A673 (cell line): ENCODE results near the gene MEGF11.

Experiments used
- EZH2 ChIP-seq: fragments of 200-600 bp; sonication (generic); IDR thresholded peaks from 2 replicates; pipeline ENCODE4 v1.6.1; 2017; ENCODE audit warnings: borderline replicate concordance, low read depth, mild to moderate bottlenecking, mixed read lengths, antibody characterized with exemption, low read length; ENCODE audit not compliant: poor library complexity, severe bottlenecking
- TF ChIP-seq, protein P1 (sequence below): fragments of 300-800, 200-600 bp; sonication (generic); conservative IDR thresholded peaks from 2 replicates; pipeline ENCODE4 v1.5.1; 2017; ENCODE audit warnings: low read depth, mild to moderate bottlenecking, antibody characterized with exemption, low read length, moderate library complexity, mixed read lengths

DNA sequence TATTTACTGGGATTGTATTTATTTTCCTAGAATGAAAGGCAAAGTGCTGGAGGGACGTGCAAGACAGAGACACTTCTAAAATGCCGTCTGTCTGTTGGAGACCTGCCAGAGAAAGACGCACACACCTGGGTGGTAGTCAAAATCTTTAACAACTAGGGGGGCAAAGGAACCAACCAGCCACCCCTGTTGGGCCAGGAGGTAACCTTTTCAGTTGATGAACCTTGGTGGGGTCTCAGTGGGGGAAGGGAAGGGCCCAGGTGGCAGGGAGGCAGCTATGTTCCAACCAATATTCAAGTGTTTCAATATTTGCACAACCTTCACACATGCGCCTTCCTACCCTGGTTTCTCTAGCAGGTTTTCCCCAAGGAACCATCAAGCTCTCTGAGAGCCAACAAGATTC, 99.0 kb downstream of the MEGF11 start:
- TF ChIP-seq, protein P1, sequence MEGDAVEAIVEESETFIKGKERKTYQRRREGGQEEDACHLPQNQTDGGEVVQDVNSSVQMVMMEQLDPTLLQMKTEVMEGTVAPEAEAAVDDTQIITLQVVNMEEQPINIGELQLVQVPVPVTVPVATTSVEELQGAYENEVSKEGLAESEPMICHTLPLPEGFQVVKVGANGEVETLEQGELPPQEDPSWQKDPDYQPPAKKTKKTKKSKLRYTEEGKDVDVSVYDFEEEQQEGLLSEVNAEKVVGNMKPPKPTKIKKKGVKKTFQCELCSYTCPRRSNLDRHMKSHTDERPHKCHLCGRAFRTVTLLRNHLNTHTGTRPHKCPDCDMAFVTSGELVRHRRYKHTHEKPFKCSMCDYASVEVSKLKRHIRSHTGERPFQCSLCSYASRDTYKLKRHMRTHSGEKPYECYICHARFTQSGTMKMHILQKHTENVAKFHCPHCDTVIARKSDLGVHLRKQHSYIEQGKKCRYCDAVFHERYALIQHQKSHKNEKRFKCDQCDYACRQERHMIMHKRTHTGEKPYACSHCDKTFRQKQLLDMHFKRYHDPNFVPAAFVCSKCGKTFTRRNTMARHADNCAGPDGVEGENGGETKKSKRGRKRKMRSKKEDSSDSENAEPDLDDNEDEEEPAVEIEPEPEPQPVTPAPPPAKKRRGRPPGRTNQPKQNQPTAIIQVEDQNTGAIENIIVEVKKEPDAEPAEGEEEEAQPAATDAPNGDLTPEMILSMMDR = no peak
- TF ChIP-seq EZH2 = no peak
